ENCODE measurements around the gene RFXANK. TPM values are rescaled to one million over a fixed set of nuclear protein-coding genes. Genes with fewer than 3 reads are reported as not detected.

Gene RFXANK
- total RNA-seq, 1 donor from 2014 or later, result 31.2 TPM

DNA sequence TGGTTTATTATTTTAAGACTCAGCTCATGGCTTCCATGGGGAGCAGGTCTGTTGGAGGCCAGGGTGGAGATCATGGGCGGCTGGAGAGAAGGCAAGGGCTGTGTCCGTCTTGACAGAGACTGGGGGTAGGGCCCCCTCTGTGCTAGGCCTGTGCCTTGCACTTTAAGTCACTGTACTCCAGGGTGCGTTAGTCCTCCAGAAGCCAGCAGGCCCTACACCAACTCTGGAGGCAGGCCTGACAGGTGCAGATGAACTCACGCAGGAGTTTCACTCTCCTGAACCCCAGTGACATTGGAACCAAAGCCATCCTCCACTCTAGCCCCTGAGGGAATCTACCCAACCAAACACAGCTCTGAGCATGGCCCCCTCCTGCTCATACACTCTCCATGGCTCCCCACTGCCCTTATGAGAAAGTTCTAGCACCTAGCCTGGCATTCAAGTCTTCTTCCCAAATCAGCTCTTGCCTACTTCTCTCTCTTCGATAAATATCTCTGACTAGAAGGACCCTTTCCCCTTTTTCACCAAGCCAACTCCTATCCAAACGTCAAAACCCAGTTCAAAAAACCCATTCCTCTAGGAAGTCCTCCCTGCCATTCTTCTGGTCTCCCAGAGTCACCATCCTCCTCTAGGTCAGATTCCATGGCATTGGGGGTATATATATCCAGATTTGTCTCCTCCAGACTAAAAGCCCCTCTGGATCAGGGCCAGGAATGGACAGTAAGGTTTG, 37.1 kb upstream of the RFXANK start:
- H3K4me1 Mint-ChIP-seq, result no peaks in the 10 kb centered on the region
- Histone ChIP-seq H3K4me2 (no peak overlapping the region), H3K36me3 (no peaks in the 10 kb centered on the region), H3K9me3 (ENCODE audit: low read depth) (no peaks in the 10 kb centered on the region), H3K4me1 (no peaks in the 10 kb centered on the region), H3K79me2 (ENCODE audit: low read depth) (no peaks in the 10 kb centered on the region), H3F3A (ENCODE audit: low read depth) (no peaks in the 10 kb centered on the region), H3K9ac (no peak overlapping the region), H3K27ac (no peak overlapping the region), H2AFZ (replicated peaks) (no peak overlapping the region), H4K20me1 (ENCODE audit: low read depth) (no peaks in the 10 kb centered on the region), H3K27me3 (no peaks in the 10 kb centered on the region), H3K4me3 (no peak overlapping the region)
- no peaks in the 10 kb centered on the region for H3K36me3 Mint-ChIP-seq
- DNase-seq (ENCODE audit: low spot score), result no peak
- TF ChIP-seq EZH2 (IDR thresholded peaks at IDR 0.05), result no peak
- TF ChIP-seq EZH2phosphoT487 (IDR thresholded peaks at IDR 0.05), result no peak
- TF ChIP-seq, protein P1, sequence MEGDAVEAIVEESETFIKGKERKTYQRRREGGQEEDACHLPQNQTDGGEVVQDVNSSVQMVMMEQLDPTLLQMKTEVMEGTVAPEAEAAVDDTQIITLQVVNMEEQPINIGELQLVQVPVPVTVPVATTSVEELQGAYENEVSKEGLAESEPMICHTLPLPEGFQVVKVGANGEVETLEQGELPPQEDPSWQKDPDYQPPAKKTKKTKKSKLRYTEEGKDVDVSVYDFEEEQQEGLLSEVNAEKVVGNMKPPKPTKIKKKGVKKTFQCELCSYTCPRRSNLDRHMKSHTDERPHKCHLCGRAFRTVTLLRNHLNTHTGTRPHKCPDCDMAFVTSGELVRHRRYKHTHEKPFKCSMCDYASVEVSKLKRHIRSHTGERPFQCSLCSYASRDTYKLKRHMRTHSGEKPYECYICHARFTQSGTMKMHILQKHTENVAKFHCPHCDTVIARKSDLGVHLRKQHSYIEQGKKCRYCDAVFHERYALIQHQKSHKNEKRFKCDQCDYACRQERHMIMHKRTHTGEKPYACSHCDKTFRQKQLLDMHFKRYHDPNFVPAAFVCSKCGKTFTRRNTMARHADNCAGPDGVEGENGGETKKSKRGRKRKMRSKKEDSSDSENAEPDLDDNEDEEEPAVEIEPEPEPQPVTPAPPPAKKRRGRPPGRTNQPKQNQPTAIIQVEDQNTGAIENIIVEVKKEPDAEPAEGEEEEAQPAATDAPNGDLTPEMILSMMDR (IDR thresholded peaks at IDR 0.05), result no peak
- peaks cover 4% of the 10 kb centered on the region for H3K27me3 Mint-ChIP-seq (ENCODE audit: insufficient read depth, low read depth)
- H3K27ac Mint-ChIP-seq, result peak overlapping the region; percentile 76
- no peaks in the 10 kb centered on the region for H3K9me3 Mint-ChIP-seq
- no peak overlapping the region for H3K4me3 Mint-ChIP-seq

DNA sequence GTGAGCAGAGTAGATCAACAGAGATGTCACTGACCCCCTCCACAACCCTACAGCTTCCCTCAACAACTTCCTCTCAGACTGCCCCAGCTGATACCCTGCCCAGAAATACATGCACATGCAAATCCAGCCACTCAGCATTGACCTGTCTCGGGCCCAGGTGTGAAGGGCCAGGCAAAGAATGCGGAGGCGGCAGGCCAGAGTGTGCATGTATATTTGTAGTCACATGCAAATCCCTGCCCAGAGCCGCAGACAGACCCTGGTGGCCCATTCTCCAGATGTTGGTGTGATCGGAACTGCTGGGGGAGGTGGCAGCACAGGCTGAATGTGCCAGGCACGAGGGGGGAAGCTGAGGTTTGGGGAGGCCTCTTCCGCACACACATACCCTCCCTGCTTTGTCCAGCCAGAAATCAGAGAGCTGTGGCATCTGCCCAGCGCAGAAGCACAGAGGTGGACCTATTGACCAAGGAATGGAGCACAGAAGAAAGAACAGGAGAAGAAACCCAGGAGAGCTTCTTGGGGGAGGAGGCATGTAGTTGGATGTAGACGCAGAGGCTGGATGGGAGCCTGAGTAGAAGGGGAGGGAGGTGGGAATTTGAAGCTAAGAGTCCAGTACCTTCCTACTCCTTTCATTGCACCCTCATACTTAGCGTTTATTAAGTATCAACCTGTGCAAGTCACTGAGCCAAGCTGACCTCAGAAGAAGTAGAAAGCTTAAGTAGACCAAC, 36.4 kb upstream of the RFXANK start:
- Mint-ChIP-seq H3K27me3 (ENCODE audit: insufficient read depth, low read depth) (peaks cover 4% of the 10 kb centered on the region), H3K4me1 (no peaks in the 10 kb centered on the region), H3K9me3 (no peaks in the 10 kb centered on the region), H3K4me3 (no peak overlapping the region), H3K27ac (no peak overlapping the region), H3K36me3 (no peaks in the 10 kb centered on the region)
- Histone ChIP-seq H3K4me3 (no peak overlapping the region), H3K4me2 (no peak overlapping the region), H3K36me3 (no peaks in the 10 kb centered on the region), H3F3A (ENCODE audit: low read depth) (no peaks in the 10 kb centered on the region), H4K20me1 (ENCODE audit: low read depth) (no peaks in the 10 kb centered on the region), H3K9ac (no peak overlapping the region), H3K4me1 (no peaks in the 10 kb centered on the region), H3K27ac (no peak overlapping the region), H3K27me3 (no peaks in the 10 kb centered on the region), H3K79me2 (ENCODE audit: low read depth) (no peaks in the 10 kb centered on the region), H3K9me3 (ENCODE audit: low read depth) (no peaks in the 10 kb centered on the region), H2AFZ (replicated peaks) (no peak overlapping the region)
- DNase-seq (ENCODE audit: low spot score), result no peak
- TF ChIP-seq EZH2phosphoT487 (IDR thresholded peaks at IDR 0.05), result no peak
- TF ChIP-seq, protein P1 (IDR thresholded peaks at IDR 0.05), result no peak
- TF ChIP-seq EZH2 (IDR thresholded peaks at IDR 0.05), result no peak

DNA sequence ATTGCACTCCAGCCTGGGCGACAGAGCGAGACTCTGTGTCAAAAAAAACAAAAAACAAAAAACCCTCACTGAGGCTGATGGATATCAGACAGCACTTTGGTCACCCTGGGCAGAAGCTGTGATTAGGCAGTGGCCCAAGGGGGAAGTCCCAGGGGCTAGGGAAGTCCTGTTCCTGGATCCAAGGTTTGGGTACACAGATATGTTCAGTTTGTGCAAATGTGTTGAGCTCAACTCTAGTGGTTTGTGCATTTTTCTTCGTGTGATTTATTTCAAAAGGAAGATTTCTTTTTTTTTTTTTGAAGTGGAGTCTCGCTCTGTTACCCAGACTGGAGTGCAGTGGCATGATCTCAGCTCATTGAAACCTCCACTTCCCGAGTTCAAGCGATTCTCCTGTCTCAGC, 34.2 kb upstream of the RFXANK start:
- Mint-ChIP-seq H3K4me3 (no peak overlapping the region), H3K4me1 (no peaks in the 10 kb centered on the region), H3K36me3 (no peaks in the 10 kb centered on the region), H3K27ac (no peak overlapping the region), H3K27me3 (ENCODE audit: insufficient read depth, low read depth) (peaks cover 5% of the 10 kb centered on the region), H3K9me3 (no peaks in the 10 kb centered on the region)
- Histone ChIP-seq H4K20me1 (ENCODE audit: low read depth) (no peaks in the 10 kb centered on the region), H3K27ac (no peak overlapping the region), H3K27me3 (no peaks in the 10 kb centered on the region), H3F3A (ENCODE audit: low read depth) (no peaks in the 10 kb centered on the region), H3K4me3 (no peak overlapping the region), H3K79me2 (ENCODE audit: low read depth) (no peaks in the 10 kb centered on the region), H2AFZ (replicated peaks) (no peak overlapping the region), H3K4me1 (no peaks in the 10 kb centered on the region), H3K9ac (no peak overlapping the region), H3K36me3 (no peaks in the 10 kb centered on the region), H3K9me3 (ENCODE audit: low read depth) (no peaks in the 10 kb centered on the region), H3K4me2 (no peak overlapping the region)
- no peak for DNase-seq (ENCODE audit: low spot score)
- TF ChIP-seq, protein P1 (IDR thresholded peaks at IDR 0.05), result no peak
- TF ChIP-seq EZH2phosphoT487 (IDR thresholded peaks at IDR 0.05), result no peak
- TF ChIP-seq EZH2 (IDR thresholded peaks at IDR 0.05), result no peak

Data from neural progenitor cell (in vitro differentiated cells).